ENCODE results near the gene ZNF793. TPM values are rescaled to one million over a fixed set of nuclear protein-coding genes. Genes with fewer than 3 reads are reported as not detected.
A peak's percentile ranks its signal among the peaks of the same experiment; 100 is the strongest.

The ZNF793 gene
- total RNA-seq, 2 donors from 2014 or later = 3.4 to 3.5 TPM

DNA sequence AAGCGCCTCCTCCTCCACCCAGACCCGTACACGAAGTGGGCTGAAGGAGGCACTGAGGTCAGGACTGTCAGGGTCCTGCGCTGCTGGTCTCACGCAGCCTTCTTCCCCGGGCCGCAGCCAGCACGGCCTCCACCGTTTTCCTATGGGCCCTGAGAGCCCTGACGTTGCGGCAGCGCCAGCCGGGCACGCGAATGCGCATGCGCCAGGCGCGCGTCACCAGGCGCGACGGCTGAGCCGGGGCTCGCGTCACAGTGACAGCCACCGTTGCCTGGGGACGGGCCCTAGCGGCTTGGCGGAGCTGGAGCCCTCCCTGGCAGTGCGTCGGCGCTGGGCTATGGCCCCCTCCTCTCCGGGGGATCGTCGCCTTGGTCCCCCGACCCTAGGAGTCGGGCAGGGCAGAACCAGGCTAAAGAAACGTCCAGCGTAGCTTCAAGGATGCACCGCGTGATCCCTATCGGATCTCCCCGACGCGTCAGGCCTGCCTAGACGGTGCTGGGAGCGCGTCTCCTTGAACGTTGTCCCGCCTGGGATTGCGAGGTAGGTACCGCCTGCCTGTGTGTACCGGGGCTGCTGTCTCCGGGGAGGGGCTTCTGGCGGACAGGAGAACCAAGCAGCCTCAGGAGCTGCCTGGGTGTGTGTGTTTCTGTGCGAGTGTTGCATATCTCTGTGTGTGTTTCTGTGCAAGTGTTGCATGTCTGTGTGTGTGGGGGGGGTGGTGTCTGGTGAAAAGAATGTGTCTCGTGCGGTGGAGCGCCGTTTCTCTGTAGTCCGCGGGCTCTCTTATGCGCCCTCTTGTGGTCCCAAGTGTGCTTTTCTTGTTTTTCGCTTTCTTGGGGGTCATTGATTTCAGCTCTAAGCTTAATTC, 44.6 kb downstream of the ZNF793 start:
- TF ChIP-seq, protein P1, sequence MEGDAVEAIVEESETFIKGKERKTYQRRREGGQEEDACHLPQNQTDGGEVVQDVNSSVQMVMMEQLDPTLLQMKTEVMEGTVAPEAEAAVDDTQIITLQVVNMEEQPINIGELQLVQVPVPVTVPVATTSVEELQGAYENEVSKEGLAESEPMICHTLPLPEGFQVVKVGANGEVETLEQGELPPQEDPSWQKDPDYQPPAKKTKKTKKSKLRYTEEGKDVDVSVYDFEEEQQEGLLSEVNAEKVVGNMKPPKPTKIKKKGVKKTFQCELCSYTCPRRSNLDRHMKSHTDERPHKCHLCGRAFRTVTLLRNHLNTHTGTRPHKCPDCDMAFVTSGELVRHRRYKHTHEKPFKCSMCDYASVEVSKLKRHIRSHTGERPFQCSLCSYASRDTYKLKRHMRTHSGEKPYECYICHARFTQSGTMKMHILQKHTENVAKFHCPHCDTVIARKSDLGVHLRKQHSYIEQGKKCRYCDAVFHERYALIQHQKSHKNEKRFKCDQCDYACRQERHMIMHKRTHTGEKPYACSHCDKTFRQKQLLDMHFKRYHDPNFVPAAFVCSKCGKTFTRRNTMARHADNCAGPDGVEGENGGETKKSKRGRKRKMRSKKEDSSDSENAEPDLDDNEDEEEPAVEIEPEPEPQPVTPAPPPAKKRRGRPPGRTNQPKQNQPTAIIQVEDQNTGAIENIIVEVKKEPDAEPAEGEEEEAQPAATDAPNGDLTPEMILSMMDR (IDR thresholded peaks at IDR 0.05) = peak in 1 of 2 donors; percentile 43
- H3K27ac ChIP-seq = peak overlapping the region; percentile 52 to 57
- H3K9me3 ChIP-seq = peaks cover 0 to 38% of the 10 kb centered on the region in 2 donors
- peak overlapping the region; percentile 50 to 53 for H3K4me3 ChIP-seq
- peaks cover 7% of the 10 kb centered on the region for H3K36me3 ChIP-seq
- no peaks in the 10 kb centered on the region for H3K4me1 ChIP-seq
- no peak for DNase-seq (ENCODE audit: low spot score)
- H3K27me3 ChIP-seq = no peaks in the 10 kb centered on the region

GRCh38 chr19:37563518-37563917, 56.8 kb downstream of the ZNF793 start:
- H3K4me1 ChIP-seq = no peaks in the 10 kb centered on the region
- no peak overlapping the region for H3K27ac ChIP-seq
- no peak overlapping the region for H3K4me3 ChIP-seq
- H3K36me3 ChIP-seq = peaks cover 74% of the 10 kb centered on the region
- TF ChIP-seq, protein P1 (IDR thresholded peaks at IDR 0.05) = no peak
- no peak for DNase-seq (ENCODE audit: low spot score)
- H3K27me3 ChIP-seq = no peaks in the 10 kb centered on the region
- H3K9me3 ChIP-seq = peaks cover 0 to 76% of the 10 kb centered on the region in 2 donors

- no peaks in the 10 kb centered on the region for H3K4me1 ChIP-seq
- no peak overlapping the region for H3K4me3 ChIP-seq
- H3K27ac ChIP-seq = no peak overlapping the region
- DNase-seq (ENCODE audit: low spot score) = no peak
- peaks cover 0 to 75% of the 10 kb centered on the region in 2 donors for H3K9me3 ChIP-seq
- TF ChIP-seq, protein P1 (IDR thresholded peaks at IDR 0.05) = no peak
- H3K27me3 ChIP-seq = no peaks in the 10 kb centered on the region
- peaks cover 67% of the 10 kb centered on the region for H3K36me3 ChIP-seq
Observed at GRCh38 chr19:37564624-37565369, 58.1 kb downstream of the ZNF793 start.

GRCh38 chr19:37565370-37565669, 58.6 kb downstream of the ZNF793 start:
- Histone ChIP-seq H3K27me3 (no peaks in the 10 kb centered on the region), H3K4me3 (no peak overlapping the region), H3K36me3 (peaks cover 67% of the 10 kb centered on the region), H3K4me1 (no peaks in the 10 kb centered on the region), H3K27ac (no peak overlapping the region), H3K9me3 (peaks cover 0 to 77% of the 10 kb centered on the region in 2 donors)
- no peak for DNase-seq (ENCODE audit: low spot score)
- TF ChIP-seq, protein P1 (IDR thresholded peaks at IDR 0.05) = no peak

GRCh38 chr19:37572203-37572602, 65.5 kb downstream of the ZNF793 start:
- Histone ChIP-seq H3K27me3 (no peaks in the 10 kb centered on the region), H3K4me1 (no peaks in the 10 kb centered on the region), H3K36me3 (peaks cover 59% of the 10 kb centered on the region), H3K27ac (no peak overlapping the region), H3K4me3 (no peak overlapping the region), H3K9me3 (peaks cover 0 to 57% of the 10 kb centered on the region in 2 donors)
- DNase-seq (ENCODE audit: low spot score) = no peak
- TF ChIP-seq, protein P1 (IDR thresholded peaks at IDR 0.05) = no peak

All from right atrium auricular region (tissue), 2 donors.